ENCODE measurements around the gene DNAJB12.
"Not testable (repeated sequence)": the region's sequence is repeated elsewhere in the genome, so short reads cannot be mapped to it uniquely, and the experiment has no call there.

DNAJB12 gene

DNA sequence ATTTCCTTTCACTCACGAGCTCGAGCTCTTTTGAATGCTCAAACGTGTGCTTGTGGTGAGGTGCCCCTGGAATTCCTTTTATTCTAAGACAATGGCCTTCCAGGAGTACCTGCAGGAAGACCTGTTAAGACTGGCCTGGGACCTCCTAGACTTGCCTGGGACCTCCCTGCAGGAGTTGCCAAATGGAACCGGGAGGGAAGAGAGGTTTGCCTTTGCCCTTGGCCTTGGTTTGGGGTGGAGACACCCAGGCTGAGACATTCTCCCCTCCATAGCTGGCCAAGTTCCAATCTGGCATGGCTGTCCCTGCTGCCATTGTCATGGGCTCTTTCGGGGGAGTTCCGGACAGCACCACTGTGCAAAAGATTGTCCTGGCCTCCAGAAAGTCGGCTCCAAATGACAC lies 39.7 kb downstream of the DNAJB12 start:
- no peak for DNase-seq

GRCh38 chr10:72314263-72314662 lies 40.5 kb downstream of the DNAJB12 start:
- no peak for DNase-seq

- DNase-seq = no peak
Observed at GRCh38 chr10:72312865-72313391, 41.8 kb downstream of the DNAJB12 start.

DNA sequence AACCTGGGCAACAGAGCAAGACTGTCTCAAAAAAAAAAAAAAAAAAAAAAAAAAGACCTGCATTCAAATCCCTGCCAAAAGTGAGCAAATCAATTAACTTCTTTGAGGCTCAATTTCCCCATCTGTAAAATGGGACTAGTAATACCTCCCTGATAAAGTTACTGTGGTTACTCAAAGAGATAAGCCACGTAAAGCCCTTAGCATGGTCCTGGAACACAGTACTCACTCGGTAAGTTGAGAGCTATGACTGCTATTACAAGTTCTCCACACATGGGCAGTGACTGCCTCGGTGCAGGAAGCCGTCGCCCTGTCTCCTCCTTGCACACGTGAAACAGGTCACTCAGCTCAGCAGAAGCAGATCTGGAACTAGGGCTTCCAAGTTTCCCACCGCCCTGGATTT lies 43.1 kb downstream of the DNAJB12 start:
- no peak for DNase-seq

- no peak for DNase-seq
Observed at GRCh38 chr10:72310636-72311035, 44.1 kb downstream of the DNAJB12 start.

DNA sequence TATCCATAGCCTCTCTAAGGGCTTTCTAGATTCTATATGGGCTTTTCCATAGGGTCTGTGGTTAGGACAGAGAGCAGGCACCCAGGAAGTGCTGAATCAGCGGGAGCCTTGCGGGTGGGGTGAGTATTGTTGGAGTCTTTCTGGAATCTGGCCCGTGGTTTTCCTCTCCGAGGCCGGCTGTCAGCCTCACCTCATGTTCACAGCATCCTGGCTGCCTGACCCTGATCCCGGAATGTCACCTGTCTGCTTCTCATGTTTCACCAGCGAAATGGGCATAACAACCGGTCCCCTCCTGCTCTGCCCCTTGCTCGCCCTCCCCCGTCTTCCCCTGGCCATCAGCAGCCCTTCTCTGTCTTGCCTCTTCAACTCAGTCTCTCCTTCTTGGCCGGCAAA lies 44.5 kb downstream of the DNAJB12 start:
- DNase-seq = peak; percentile 29

DNA sequence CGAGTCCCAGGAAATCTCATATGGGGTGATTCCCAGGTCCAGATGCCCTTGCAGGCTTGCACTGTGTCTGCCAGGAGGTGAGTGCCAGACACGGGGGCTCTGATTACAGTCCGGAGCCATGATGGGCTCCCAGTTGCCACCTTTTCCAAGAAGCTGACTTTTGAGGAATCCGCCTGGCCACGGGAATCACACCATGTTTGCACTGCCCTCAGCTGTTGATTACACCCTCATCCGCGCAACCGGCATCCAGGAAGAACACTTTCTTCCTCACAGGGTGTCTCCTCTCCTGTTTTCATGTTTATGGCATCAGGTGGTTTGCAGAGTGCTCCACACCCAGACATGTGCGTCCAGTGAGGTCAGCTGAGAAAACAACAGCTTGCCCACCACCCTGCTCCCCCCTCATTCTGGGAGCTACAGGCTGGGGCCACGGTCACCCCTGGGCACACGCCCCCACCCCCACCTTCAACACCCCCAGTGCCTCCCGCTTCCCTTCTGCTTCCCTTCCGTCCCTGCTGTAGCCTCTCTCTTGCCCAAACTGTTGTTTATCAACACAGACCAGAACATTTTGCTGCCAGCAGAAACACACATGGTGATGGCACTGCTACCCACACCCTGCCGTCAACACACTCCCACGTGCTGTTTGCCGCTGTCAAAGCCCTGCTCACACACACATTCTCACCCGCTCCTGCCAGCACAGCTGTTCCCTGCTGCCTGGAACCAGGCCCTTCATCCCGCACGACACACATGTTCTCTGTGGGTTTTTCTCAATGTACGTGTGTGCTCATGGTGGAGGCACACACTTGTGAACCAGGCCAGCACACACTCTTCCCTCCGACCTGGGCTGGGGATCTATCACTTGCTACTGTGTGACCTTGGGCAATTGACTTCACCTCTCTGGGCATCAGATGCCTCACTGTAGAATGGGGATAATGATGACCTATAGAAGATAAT lies 45.2 kb downstream of the DNAJB12 start:
- no peak for DNase-seq

- DNase-seq = peak; percentile 89
Observed at GRCh38 chr10:72308320-72308987, 46.3 kb downstream of the DNAJB12 start.

DNA sequence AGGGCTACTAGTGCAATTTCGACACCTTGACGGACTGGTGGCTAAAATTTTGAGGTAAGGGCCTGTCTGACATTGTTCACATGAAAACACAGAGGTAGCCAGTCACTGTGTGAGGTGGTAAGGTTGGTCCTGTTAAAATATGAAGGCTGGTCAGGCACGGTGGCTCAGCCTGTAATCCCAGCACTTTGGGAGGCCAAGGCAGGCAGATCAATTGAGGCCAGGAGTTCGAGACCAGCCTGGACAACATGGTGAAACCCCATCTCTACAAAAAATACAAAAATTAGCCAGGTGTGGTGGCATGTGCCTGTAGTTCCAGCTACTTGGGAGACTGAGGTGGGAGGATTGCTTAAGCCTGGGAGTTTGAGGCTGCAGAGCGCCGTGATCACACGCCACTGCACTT lies 47.0 kb downstream of the DNAJB12 start:
- not testable (repeated sequence) for DNase-seq

DNA sequence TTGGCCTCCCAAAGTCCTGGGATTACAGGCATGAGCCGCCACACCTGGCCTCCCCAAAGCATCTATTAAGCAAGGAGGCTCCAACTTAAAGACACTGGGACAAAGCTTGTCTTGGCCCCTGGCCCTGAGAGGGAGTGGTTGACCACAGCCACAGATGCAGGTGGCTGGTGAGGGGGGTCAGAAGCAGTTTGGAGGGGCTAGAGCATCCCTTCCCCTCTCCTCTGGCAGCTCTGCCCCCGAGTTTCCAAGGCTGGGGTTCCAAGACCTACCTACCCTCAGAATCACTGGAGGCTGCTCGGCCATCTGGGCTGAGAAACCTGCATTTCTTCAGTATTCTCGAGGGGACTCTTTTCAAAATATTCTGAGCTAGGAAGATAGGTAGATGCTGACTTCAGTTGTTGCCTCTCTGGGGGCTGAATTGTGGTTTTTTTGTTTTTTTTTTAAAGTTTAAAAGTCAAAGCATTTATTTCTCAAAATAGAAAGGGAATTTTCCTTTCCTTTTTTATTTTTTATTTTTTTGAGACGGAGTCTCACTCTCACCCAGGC lies 48.4 kb downstream of the DNAJB12 start:
- DNase-seq = no peak

- DNase-seq = no peak
Observed at GRCh38 chr10:72303424-72304128, 51.1 kb downstream of the DNAJB12 start.

DNA sequence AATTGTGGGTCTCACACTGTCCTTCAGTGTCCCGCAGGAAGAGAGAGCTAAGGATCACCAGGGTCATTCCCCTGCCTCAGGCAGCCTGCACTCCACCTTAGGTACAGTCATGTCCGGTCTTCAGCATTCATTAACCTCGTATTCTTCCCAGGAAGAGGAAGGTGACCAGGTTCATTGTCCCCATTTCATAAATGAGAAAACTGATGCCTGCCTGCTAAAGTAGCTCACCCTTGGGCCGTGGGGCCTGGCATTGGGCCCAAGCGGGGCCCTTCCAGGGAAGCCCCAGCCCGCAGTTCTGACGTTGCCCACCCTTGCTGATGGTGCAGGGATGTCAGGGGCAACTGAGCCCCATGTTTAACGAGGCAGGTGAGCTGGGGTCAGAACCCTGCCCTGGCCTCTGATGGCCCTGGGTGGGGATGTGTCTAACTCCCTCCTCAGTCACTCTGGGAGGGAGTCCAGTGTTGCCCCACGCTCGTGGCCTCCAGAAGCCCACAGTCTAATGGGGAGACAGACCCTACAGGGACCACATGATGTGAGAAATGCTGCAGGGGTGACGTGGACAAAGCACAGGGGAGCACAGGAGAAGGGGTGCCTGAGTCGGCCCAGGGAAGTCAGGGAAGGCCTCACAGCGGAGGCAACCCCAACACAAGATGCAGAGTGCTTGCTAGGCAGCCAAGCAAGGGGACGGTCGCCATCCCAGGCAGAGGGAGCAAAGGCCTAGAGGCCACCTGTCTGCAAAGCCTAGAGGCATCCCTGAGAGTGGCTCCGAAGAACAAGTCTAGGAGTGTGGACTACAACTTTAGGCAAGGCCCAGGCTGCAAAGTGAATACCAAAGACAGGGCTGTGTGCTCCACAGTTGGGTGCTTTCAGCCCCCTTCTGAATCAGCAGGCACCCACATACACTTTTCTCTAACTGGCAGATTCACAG lies 55.9 kb downstream of the DNAJB12 start:
- DNase-seq = no peak

- DNase-seq = peak; percentile 97
Observed at GRCh38 chr10:72297805-72298591, 56.7 kb downstream of the DNAJB12 start.

DNA sequence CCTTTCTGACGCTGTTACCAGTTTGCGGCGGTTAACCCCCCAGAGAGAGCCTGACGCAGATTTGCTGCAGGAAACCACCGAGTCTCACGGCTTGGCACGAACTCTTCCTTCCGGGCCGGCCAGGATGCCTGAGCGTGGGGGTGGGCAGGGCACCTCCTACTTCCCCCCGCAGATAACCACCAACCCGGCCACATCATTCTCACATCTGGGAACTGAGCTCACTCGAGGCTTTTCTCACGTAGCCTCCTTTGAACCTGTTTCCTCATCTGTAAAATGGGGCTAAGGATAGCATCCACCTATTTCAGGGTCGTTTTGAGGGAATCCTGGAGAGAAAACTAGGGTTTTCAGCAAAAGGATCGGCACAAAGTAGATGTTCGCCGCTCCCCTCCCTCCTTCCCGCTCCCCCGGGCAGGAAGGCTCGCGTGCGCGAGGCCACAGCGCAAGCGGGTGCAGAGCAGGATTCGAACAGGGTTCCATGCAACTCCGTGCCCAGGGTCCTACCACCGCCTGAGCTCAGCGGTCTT lies 57.4 kb downstream of the DNAJB12 start:
- peak; percentile 83 for DNase-seq

GRCh38 chr10:72296829-72297280 lies 57.9 kb downstream of the DNAJB12 start:
- not testable (repeated sequence) for DNase-seq

DNA sequence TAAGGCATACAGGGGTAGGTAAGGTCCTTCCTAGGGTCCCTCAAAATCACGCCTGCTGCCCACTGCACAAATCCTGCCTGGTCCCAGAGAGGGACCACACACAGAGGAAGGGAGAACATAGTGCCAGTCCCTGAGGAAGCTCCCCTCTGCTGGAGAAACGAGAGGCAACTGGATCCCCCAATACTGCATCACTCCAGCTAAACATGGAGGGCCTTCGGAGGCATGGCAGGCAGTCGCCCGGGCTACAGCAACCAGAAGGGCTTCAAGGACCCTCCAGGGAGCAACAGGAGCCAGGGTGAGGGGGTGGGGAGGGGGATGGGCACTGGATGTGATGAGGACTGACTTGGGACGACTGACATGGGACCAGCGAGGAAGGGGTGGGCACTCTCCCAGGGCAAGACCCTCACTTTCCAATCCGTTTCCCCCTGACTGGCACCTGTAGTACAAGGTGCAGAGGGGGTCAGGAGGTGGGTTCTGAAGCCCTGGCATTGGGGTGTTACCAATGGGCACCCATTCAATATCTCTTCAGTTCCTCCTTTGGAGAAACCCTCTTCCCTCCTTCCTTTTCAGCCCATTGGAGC lies 59.3 kb downstream of the DNAJB12 start:
- DNase-seq = no peak

DNA sequence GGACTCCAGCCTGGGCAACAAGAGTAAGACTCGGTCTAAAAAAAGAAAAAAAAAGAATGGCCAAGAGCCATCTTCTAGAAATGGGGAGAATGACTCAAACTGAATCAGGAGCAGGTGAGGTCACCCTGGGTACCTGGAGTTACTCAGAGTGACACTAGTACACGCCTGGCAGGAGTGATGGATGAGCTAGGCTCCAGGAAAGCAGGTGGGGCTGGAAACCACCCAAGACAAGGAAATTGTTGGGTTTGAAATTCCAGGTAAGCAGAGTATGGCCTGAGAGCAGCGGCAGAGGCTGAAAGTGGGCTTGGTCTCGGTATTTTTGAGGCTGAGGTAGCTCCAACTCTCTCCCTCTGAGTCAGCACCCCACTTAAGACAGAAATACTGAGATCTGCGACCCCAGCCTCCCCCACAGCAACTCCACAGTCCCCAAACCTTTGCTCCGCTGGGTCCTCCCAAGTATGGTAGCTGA lies 62.5 kb downstream of the DNAJB12 start:
- no peak for DNase-seq

GRCh38 chr10:72291019-72291532 lies 63.6 kb downstream of the DNAJB12 start:
- no peak for DNase-seq

DNA sequence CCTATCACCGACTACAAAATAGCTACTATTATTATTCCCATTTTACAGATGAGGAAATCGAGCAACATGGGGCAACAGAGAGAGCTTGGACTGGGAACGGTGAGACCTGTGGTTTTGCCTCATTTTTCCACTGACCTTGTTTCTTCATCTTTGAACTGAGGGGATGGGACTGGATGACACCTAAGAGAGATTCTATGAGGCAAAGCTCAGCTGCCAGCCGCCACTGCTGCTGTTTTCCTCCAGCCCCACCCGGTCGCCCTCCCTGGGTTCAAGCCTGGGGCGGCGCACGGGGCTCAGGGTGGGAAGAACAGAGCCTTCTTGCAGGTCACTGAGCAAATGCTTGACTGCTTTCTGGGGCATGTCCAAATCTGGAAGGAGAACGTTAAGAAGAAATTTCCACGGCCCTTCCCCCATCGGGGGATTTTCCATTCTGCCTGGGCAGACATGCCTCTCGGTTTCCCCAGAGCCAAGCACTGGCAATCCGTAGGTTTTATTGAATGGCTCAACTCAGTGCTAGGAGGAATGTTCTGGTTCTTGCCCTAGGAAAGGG lies 68.7 kb downstream of the DNAJB12 start:
- no peak for DNase-seq

DNA sequence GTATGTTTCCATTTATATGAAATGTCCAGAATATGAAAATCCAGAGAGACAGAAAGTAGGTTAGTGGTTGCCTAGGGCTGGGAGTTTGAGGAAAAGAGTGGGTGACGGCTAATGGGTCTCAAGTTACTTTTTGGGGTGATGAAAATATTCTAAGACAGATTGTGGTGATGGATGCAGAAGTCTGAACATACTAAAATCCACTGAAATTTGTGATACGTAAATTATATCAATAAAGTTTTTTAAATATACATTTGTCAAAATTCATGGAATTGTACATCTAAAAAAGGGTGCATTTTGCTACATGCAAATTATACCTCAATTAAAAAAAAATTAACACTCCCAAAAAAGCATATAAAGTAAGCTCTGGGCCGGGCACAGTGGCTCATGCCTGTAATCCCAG lies 71.6 kb downstream of the DNAJB12 start:
- DNase-seq = no peak
